Retinal pigment epithelial cell (primary cell): Measurements from ENCODE around the gene ERC2.

ENCODE experiments used
- DNase-seq: peaks from one replicate; pipeline ENCODE4 v3.0.0-alpha.2; 2010; ENCODE audit warnings: low read depth
- H3K4me3 ChIP-seq: 2 replicates; pipeline ENCODE4 v1.5.1; 2011; ENCODE audit warnings: mild to moderate bottlenecking, low read length, control low read depth, moderate library complexity
- TF ChIP-seq, protein P1 (sequence below): conservative IDR thresholded peaks from 2 replicates; pipeline ENCODE4 v1.5.1; 2011; ENCODE audit warnings: low read depth, low read length, control low read depth, inconsistent platforms

Gene ERC2

GRCh38 chr3:55592572-55592971, 875.7 kb downstream of the ERC2 start:
- TF ChIP-seq, protein P1, sequence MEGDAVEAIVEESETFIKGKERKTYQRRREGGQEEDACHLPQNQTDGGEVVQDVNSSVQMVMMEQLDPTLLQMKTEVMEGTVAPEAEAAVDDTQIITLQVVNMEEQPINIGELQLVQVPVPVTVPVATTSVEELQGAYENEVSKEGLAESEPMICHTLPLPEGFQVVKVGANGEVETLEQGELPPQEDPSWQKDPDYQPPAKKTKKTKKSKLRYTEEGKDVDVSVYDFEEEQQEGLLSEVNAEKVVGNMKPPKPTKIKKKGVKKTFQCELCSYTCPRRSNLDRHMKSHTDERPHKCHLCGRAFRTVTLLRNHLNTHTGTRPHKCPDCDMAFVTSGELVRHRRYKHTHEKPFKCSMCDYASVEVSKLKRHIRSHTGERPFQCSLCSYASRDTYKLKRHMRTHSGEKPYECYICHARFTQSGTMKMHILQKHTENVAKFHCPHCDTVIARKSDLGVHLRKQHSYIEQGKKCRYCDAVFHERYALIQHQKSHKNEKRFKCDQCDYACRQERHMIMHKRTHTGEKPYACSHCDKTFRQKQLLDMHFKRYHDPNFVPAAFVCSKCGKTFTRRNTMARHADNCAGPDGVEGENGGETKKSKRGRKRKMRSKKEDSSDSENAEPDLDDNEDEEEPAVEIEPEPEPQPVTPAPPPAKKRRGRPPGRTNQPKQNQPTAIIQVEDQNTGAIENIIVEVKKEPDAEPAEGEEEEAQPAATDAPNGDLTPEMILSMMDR = no peak
- no peak overlapping the region for H3K4me3 ChIP-seq
- no peak for DNase-seq

- DNase-seq = no peak
- TF ChIP-seq, protein P1 = no peak
- H3K4me3 ChIP-seq = no peak overlapping the region
Measured at GRCh38 chr3:55591888-55592287, 876.4 kb downstream of the ERC2 start.

- no peak overlapping the region for H3K4me3 ChIP-seq
- TF ChIP-seq, protein P1 = no peak
- no peak for DNase-seq
Measured at GRCh38 chr3:55588146-55588765, 880.0 kb downstream of the ERC2 start.

- no peak for DNase-seq
- TF ChIP-seq, protein P1 = no peak
- no peak overlapping the region for H3K4me3 ChIP-seq
Measured at GRCh38 chr3:55585856-55586255, 882.4 kb downstream of the ERC2 start.

DNA sequence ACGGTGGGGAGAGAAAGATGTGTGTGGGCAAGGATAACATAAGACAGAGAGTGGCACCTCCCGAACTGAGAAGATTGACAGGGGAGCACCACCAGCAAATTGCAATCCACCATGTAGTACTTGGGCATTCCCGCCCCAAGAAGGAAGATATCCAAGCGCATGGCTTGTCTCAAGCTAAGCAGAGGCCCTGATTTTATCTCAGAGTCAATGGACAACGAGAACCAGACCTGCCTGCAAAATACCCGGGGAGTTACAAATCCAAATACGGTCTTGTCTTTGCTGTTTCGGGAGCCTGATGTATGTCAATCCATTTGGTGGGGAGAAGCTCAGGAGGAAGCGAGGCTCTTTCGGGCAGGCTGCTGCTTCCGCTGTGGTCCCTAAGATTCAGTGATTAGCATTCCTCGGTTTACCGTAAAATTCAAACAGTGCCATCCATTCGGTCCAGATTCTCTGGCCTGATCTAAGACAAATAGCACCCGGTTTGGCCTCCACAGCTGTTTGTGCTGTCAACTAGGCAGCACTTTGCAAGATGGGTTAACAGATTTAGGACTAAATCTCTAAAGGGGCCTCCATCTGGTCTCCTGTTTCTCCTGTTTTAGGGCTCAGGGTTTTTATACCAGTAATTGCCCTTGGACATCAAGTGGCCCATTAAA, 883.4 kb downstream of the ERC2 start:
- TF ChIP-seq, protein P1 = no peak
- no peak overlapping the region for H3K4me3 ChIP-seq
- no peak for DNase-seq

GRCh38 chr3:55584030-55584429, 884.2 kb downstream of the ERC2 start:
- TF ChIP-seq, protein P1 = no peak
- no peak overlapping the region for H3K4me3 ChIP-seq
- no peak for DNase-seq

GRCh38 chr3:55583475-55583874, 884.8 kb downstream of the ERC2 start:
- DNase-seq = no peak
- H3K4me3 ChIP-seq = no peak overlapping the region
- TF ChIP-seq, protein P1 = no peak
